ENCODE measurements around the gene KDM8. TPM values are rescaled to one million over a fixed set of nuclear protein-coding genes. Genes with fewer than 3 reads are reported as not detected.
A peak's percentile ranks its signal among the peaks of the same experiment; 100 is the strongest.

The KDM8 gene
- total RNA-seq, 1 experiment from 2014 or later: 15.5 TPM

DNA sequence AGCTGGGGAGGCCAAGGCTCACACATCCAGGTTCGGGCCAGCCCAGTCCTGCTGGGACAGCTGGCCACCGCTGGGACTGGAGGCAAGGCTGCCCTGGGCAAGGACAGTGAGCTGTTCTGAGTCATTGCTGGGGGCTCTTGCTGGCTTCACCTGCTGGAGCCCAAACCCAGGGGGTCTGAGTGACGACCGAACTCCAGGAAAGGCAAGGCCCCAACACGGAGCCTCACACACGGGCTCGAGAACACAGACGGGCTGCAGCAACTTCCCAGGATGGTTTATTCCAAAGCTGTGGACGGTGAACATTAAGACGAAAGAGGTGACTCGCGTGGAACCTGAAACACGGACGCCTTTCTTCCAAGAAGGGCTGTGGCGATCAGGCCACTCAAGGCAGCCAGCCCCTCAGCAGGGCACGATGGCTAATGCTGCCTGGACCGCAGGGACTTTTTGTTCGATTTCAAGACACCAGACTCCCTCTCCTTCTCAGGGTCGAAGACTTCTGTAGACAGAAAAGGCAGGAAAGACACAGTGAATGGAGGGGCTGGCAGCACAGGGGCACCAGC is 21.5 kb downstream of the KDM8 start:
- TF ChIP-seq, protein P1, sequence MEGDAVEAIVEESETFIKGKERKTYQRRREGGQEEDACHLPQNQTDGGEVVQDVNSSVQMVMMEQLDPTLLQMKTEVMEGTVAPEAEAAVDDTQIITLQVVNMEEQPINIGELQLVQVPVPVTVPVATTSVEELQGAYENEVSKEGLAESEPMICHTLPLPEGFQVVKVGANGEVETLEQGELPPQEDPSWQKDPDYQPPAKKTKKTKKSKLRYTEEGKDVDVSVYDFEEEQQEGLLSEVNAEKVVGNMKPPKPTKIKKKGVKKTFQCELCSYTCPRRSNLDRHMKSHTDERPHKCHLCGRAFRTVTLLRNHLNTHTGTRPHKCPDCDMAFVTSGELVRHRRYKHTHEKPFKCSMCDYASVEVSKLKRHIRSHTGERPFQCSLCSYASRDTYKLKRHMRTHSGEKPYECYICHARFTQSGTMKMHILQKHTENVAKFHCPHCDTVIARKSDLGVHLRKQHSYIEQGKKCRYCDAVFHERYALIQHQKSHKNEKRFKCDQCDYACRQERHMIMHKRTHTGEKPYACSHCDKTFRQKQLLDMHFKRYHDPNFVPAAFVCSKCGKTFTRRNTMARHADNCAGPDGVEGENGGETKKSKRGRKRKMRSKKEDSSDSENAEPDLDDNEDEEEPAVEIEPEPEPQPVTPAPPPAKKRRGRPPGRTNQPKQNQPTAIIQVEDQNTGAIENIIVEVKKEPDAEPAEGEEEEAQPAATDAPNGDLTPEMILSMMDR (conservative IDR thresholded peaks at IDR 0.05): no peak

More for the DNA sequence above, 21.5 kb downstream of the KDM8 start:
- no peak overlapping the region for H3K14ac ChIP-seq (ENCODE audit: insufficient read depth, low read length)
- H2BK120ac ChIP-seq (ENCODE audit: low read depth, low read length, poor library complexity, severe bottlenecking): no peak overlapping the region
- no CpG with 5 or more reads among the region's 19 CpGs for WGBS (ENCODE audit: extremely low coverage, insufficient read length, low lambda C conversion rate)
- no peak overlapping the region for H3K4me3 Mint-ChIP-seq
- no peak overlapping the region for H2BK12ac ChIP-seq (ENCODE audit: insufficient read length, low read depth, low read length)
- H3K4ac ChIP-seq (ENCODE audit: low read depth, low read length): no peak overlapping the region
- H3K4me2 ChIP-seq (ENCODE audit: insufficient read depth, insufficient read length, low read length): no peak overlapping the region
- H3T11ph ChIP-seq (ENCODE audit: low read length): no peak overlapping the region
- H3K23me2 ChIP-seq (ENCODE audit: insufficient read length, low read depth, low read length, poor library complexity, severe bottlenecking): no peaks in the 10 kb centered on the region
- H2BK5ac ChIP-seq (ENCODE audit: insufficient read length, low read length): no peak overlapping the region
- no peaks in the 10 kb centered on the region for H3K27me3 Mint-ChIP-seq (ENCODE audit: low read depth)
- DNase-seq: no peak
- H2BK15ac ChIP-seq (ENCODE audit: low read depth, low read length): no peak overlapping the region
- no peak overlapping the region for H2AFZ ChIP-seq (ENCODE audit: low read length)
- no peak overlapping the region for H3K27ac ChIP-seq (ENCODE audit: insufficient read length, low read depth, low read length)
- no peaks in the 10 kb centered on the region for H4K20me1 ChIP-seq (ENCODE audit: control insufficient read depth, insufficient read depth, insufficient read length)
- H4K5ac ChIP-seq (ENCODE audit: insufficient read length, low read depth, low read length): no peak overlapping the region
- H3K56ac ChIP-seq (ENCODE audit: insufficient read length, low read depth, low read length): no peak overlapping the region
- no peak overlapping the region for H3K9ac ChIP-seq (ENCODE audit: extremely low read depth, insufficient read length, low read length)
- H3K4me1 Mint-ChIP-seq: peaks cover 4 to 7% of the 10 kb centered on the region in 2 experiments; a peak in 2 of 4 replicates
- H3K23ac ChIP-seq (ENCODE audit: insufficient read length, low read depth, low read length): no peak overlapping the region
- no peaks in the 10 kb centered on the region for H3K79me2 ChIP-seq (ENCODE audit: insufficient read depth, low read length)
- no peaks in the 10 kb centered on the region for H3K9me3 Mint-ChIP-seq
- no peaks in the 10 kb centered on the region for H3K4me1 ChIP-seq (ENCODE audit: insufficient read depth, low read length)
- H3K9me3 ChIP-seq (ENCODE audit: control insufficient read depth, low read depth, low read length): no peaks in the 10 kb centered on the region
- H3K27ac Mint-ChIP-seq: 0 out of 7 replicates have a peak overlapping the region, but pooled peaks of 1 of the 3 experiments have one; percentile 61
- no peak overlapping the region for H4K8ac ChIP-seq (replicated peaks; ENCODE audit: insufficient read length, low read depth, low read length)
- no peaks in the 10 kb centered on the region; a peak in 2 of 7 replicates for H3K36me3 Mint-ChIP-seq (ENCODE audit: insufficient read depth in 1 of 3, low read depth in 3 of 3)
- no peak overlapping the region for H2AK5ac ChIP-seq (ENCODE audit: insufficient read length, low read length)
- H3K79me1 ChIP-seq (ENCODE audit: insufficient read depth, low read depth, low read length, poor library complexity, severe bottlenecking): no peaks in the 10 kb centered on the region
- no peak overlapping the region for H2BK20ac ChIP-seq (ENCODE audit: low read depth, low read length, poor library complexity, severe bottlenecking)
- H4K91ac ChIP-seq (ENCODE audit: insufficient read length, low read depth, low read length): no peak overlapping the region
- H3K27me3 ChIP-seq (ENCODE audit: insufficient read depth, low read length): no peaks in the 10 kb centered on the region
- no peak overlapping the region for H3K18ac ChIP-seq (ENCODE audit: insufficient read length, low read depth, low read length)
